ENCODE results near the gene ADRA2B. TPM values are rescaled to one million over a fixed set of nuclear protein-coding genes. Genes with fewer than 3 reads are reported as not detected.
A peak's percentile ranks its signal among the peaks of the same experiment; 100 is the strongest.
"Not testable (repeated sequence)": the region's sequence is repeated elsewhere in the genome, so short reads cannot be mapped to it uniquely, and the experiment has no call there.

ADRA2B gene
- total RNA-seq, 4 donors from 2014 or later: 0.28 to 0.67 (median 0.53) TPM; not detected in 1

DNA sequence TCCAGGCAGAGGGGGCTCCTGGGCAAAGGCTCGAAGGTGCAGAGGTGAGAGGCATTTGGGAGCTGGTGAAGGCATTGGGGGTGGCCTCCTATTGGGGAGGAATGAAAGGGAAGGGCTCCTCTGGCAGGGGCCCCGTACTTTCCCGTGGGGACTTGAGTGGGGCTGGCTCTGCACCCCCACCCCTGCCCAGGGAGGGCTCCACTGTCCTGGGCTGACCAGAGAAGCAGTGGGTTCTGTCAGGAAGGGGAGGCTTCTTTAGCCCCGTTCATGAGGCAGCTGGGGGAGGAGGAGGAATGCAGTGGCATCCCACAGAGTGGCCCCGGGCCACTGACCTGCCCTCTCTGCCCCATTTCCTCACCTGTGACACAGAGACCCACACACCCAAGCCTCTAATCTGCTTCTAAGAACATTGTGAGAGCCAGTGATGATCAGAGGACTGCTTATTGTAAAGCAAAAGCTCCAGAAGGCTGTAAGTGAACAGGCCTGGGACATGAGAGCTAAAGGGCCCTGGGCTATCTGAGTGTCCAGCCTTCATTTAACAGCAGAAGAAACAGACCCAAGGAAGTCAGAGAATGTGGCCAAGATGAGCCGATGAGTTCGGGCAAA lies 43.1 kb downstream of the ADRA2B start:
- H3K4me1 ChIP-seq: no peaks in the 10 kb centered on the region
- H3K9me3 ChIP-seq: no peaks in the 10 kb centered on the region
- H3K27me3 ChIP-seq: no peaks in the 10 kb centered on the region
- DNase-seq: no peak
- H3K36me3 ChIP-seq: no peaks in the 10 kb centered on the region
- H3K27ac ChIP-seq: no peak overlapping the region
- H3K4me3 ChIP-seq: no peak overlapping the region
- TF ChIP-seq POLR2A (IDR thresholded peaks at IDR 0.05): no peak
- TF ChIP-seq CTCF (IDR thresholded peaks at IDR 0.05): no peak

- no peaks in the 10 kb centered on the region for H3K27me3 ChIP-seq
- no peaks in the 10 kb centered on the region for H3K36me3 ChIP-seq
- no peak overlapping the region for H3K4me3 ChIP-seq
- no peak overlapping the region for H3K27ac ChIP-seq
- no peaks in the 10 kb centered on the region for H3K9me3 ChIP-seq
- DNase-seq: no peak
- no peaks in the 10 kb centered on the region for H3K4me1 ChIP-seq
- TF ChIP-seq CTCF (IDR thresholded peaks at IDR 0.05) (no peak), POLR2A (IDR thresholded peaks at IDR 0.05) (no peak)
Measured at GRCh38 chr2:96072746-96073145, 43.6 kb downstream of the ADRA2B start.

DNA sequence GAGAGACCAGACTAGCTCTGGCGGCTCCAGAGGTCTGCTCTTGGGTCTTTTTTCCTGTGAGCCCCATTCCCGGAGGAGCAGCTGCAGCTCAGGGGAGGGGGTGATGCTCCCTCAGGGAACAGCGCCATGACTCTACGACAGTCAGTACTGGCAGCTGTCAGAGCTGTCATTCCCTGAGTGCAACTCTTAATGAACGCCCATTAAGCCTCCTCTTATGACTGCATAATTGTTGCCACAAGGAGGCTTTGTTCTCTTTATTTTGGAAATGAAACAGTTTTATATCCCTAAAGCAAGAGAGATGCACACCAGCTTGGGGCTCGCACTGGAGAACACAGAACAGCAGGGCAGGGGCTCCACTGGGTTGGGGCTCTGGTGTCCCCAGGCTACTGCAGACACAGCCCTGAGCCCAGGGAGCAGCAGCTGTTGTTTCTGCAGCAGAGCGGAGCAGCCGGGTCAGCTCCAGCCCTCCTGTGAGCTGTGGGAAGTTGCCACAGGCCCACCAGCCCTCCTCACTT lies 44.3 kb downstream of the ADRA2B start:
- not testable (repeated sequence) for H3K36me3 ChIP-seq, H3K4me1 ChIP-seq, H3K4me3 ChIP-seq, H3K9me3 ChIP-seq, H3K27me3 ChIP-seq, H3K27ac ChIP-seq, DNase-seq

- not testable (repeated sequence) for H3K4me3 ChIP-seq, DNase-seq
Measured at GRCh38 chr2:96071087-96071976, 45.0 kb downstream of the ADRA2B start.

DNA sequence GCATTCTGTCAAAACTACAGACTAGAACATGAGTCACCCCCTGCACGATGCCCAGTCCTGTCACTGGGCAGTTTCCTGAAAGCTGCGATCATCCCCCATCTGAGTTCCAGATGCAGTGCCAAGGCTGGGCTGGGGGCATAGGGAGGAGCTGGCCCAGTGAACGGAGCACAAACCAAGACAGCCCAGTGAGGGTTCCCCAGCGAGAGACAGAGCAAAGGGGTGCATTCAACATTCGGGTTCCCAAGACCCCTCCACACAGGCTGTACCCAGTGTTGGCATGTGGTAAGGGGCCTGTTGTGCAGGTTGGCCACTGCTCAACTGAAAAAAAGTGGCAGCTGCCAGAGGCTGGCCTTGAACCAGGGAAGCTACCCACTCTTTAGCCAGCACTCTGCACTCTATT lies 46.0 kb downstream of the ADRA2B start:
- H3K27me3 ChIP-seq, H3K36me3 ChIP-seq, DNase-seq, H3K27ac ChIP-seq, H3K4me3 ChIP-seq, H3K4me1 ChIP-seq, H3K9me3 ChIP-seq: not testable (repeated sequence)

More at GRCh38 chr2:96071087-96071976, 45.0 kb downstream of the ADRA2B start:
- not testable (repeated sequence) for H3K4me1 ChIP-seq, H3K36me3 ChIP-seq, H3K9me3 ChIP-seq, H3K27me3 ChIP-seq, H3K27ac ChIP-seq

GRCh38 chr2:96069878-96070277 lies 46.5 kb downstream of the ADRA2B start:
- not testable (repeated sequence) for H3K9me3 ChIP-seq, H3K27me3 ChIP-seq, DNase-seq, H3K36me3 ChIP-seq, H3K4me3 ChIP-seq, H3K4me1 ChIP-seq, H3K27ac ChIP-seq

DNA sequence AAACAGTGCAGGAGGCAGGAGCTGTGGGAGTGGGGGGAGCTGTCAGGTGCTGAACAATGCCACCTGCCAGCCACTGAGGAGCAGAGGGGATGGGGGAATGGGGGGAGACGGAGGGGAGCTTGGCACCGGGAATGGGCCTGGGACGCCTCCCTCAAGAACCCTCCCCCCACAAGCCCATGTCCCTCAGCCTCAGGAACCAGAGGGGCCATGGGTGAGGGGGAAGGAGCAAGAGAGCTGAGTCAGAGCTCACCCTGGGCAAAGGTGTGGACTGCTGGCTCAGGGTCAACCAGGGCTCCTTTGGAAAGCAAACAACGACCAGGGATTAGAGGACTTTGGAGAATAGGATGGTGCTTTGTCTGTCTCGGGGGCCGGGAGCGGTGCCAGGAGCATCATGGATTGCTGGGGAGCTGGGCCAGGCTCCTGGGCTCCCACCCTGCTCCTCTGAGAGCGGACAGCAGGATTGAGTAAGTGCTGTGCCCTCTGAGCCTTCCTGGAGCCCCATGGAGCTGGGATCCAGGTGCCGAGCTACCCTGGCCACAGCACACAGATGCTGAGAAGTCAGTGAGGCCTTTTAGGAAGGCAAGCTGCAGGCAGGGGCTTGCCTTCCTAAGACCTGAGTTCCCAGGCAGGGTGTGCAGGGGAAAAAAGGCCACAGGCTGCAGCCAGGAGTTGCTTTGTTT lies 48.3 kb downstream of the ADRA2B start:
- H3K27ac ChIP-seq, H3K4me3 ChIP-seq, DNase-seq, H3K4me1 ChIP-seq, H3K9me3 ChIP-seq, H3K36me3 ChIP-seq, H3K27me3 ChIP-seq: not testable (repeated sequence)

DNA sequence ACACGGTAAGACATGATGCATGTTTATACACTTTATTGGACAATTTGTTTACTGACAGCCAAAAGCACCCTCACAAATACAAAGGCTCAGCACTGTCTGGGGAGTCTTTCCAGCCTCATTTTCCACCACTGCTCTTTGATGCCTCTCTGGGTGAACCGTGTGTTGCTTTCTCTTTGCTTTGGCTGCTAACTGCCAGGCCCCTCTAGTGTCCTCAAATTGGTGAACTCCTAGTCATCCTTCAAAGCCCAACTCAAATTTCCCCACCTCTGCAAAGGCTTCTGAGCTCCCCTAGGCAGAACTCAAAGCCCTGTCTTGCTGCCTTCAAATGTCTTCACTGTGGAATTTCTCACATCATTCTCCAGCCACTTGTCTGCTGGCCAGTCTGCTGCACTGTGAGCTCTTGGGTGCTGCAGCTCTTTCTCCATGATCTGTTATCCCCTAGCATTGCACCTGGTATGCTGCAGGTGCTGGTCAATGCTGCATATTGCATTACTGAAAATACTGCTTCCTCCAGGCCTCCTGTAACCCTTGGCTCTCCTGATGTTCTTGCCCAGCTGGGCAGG lies 49.2 kb downstream of the ADRA2B start:
- H3K27ac ChIP-seq, H3K27me3 ChIP-seq, H3K9me3 ChIP-seq, H3K4me3 ChIP-seq, DNase-seq, H3K36me3 ChIP-seq, H3K4me1 ChIP-seq: not testable (repeated sequence)

DNA sequence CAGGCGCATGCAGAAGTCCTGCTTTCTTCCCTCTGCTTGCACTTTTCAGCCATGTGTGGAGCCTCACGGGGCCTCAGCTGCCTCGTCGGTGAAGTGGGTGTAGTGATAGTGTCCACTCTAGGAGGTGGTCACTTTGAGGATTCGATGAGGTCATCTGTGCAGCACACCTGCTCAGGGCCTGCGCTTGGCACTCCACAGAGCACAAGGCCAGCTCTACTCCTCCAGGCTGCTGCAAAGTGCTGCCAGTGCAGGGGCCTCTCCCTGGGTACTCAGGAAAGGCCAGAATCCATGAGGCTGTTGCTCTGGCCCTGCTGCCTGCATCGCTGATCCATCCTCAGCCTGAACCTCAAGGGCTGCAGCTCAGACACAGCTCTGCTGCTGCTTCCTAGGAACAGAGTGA lies 49.9 kb downstream of the ADRA2B start:
- H3K27me3 ChIP-seq, H3K4me3 ChIP-seq, H3K36me3 ChIP-seq, H3K27ac ChIP-seq, H3K9me3 ChIP-seq, H3K4me1 ChIP-seq: not testable (repeated sequence)
- DNase-seq: peak in 1 of 3 donors; percentile 36

- not testable (repeated sequence) for H3K27me3 ChIP-seq, H3K36me3 ChIP-seq, H3K27ac ChIP-seq, H3K4me1 ChIP-seq, H3K9me3 ChIP-seq, H3K4me3 ChIP-seq
- DNase-seq: peak in 1 of 3 donors; percentile 38
Measured at GRCh38 chr2:96065954-96066353, 50.4 kb downstream of the ADRA2B start.

Data from Peyer's patch (tissue), 4 donors.